HG02763 (cell line): ENCODE data around the gene GPRASP2.

Experiments
- ATAC-seq: cut with Tn5 transposase; IDR thresholded peaks from one replicate; pipeline ENCODE4 v1.9.1; 2021; ENCODE audit warnings: mild to moderate bottlenecking, moderate library complexity; ENCODE audit not compliant: unreplicated experiment

Gene GPRASP2

GRCh38 chrX:102744307-102744706, 32.1 kb downstream of the GPRASP2 start:
- ATAC-seq = no peak

- ATAC-seq = no peak
These were observed 33.2 kb downstream of the GPRASP2 start for GRCh38 chrX:102745513-102745856.

GRCh38 chrX:102745857-102746584, 33.8 kb downstream of the GPRASP2 start:
- ATAC-seq = no peak

- ATAC-seq = no peak
These were observed 53.0 kb downstream of the GPRASP2 start for GRCh38 chrX:102765217-102765616.

GRCh38 chrX:102765809-102766208, 53.6 kb downstream of the GPRASP2 start:
- ATAC-seq = no peak

- no peak for ATAC-seq
These were observed 55.0 kb downstream of the GPRASP2 start for GRCh38 chrX:102767287-102767686.
